HG03558 (cell line): ENCODE data around the gene SAMD4B.
"Not testable (repeated sequence)": the region's sequence is repeated elsewhere in the genome, so short reads cannot be mapped to it uniquely, and the experiment has no call there.

Experiments
- ATAC-seq: cut with Tn5 transposase; IDR thresholded peaks from one replicate; pipeline ENCODE4 v1.9.1; 2021; ENCODE audit warnings: moderate number of reproducible peaks; ENCODE audit not compliant: unreplicated experiment; ENCODE audit errors: extremely low read depth

The SAMD4B gene

GRCh38 chr19:39362682-39363657 lies 20.7 kb downstream of the SAMD4B start:
- no peak for ATAC-seq

GRCh38 chr19:39363901-39364457 lies 21.8 kb downstream of the SAMD4B start:
- ATAC-seq, result no peak

- ATAC-seq, result no peak
Observed at GRCh38 chr19:39365531-39365930, 23.3 kb downstream of the SAMD4B start.

DNA sequence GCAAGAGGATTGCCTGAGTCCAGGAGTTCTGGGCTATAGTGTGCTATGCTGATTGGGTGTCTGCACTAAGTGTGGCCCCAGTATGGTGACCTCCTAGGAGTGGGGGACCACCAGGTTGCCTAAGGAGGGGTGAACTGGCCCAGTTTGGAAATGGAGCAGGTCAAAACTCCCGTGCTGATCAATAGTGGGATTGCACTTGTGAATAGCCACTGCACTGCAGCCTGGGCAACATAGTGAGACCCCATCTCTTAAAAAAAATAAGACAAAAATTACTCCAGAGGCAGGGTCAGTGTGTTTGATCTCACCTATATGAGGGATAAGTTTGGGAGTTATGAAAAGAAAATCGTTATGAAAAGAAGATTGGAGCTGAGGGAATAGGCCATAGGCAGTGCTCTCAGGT lies 27.0 kb downstream of the SAMD4B start:
- no peak for ATAC-seq

DNA sequence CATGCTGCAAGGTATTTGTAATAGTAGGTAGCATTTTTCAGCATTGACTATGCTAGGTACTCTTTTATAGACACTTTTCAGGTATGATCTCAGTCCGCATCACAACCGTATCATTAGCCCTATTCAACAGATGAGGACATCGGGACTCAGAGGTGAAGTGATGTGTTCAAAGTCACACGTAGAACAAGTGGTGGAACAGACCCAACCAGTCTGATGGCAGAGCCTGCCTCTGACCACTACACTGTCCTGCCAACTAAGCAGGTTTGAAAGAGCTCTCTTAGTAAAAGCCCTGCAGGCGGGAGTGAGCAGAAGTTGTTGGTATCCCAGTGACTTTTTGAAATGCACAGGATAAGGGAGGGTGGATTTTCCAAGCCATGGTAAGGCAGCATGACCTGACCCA lies 28.5 kb downstream of the SAMD4B start:
- no peak for ATAC-seq

DNA sequence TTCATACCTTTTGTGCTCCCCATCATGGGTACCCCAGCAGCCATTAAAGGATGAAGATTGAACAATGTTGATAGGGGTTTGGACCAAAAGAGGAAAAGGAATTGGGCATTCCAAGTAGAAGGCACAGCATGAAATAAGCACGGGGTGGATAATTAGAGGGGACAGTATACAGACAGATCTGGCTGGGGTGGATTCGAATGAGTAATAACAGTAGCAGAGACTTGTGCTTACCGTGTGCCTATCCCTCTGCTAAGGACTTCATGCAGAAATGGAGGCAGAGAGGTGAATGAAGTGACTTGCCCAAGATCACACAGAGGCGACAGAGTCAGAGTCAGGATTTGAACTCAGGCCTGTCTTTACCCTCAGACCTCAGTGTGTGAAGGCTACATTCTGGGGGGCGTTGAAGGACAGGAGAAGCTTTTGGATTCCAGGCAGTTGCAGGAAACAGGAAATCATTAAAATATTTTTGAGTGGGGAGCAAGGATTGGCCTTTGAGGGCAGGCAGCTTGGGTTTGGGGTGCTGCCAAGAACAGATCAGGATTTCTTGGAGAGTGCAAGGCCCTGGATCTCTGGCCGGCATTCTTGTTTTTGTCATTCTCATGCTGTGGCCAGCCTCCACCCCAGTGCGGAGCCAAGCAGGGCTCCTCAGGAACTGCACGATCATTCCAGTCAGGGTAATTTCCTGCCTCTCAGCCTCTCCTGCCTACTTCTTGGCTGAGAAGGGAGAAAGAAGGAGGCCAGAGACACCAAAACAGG lies 30.0 kb downstream of the SAMD4B start:
- no peak for ATAC-seq

DNA sequence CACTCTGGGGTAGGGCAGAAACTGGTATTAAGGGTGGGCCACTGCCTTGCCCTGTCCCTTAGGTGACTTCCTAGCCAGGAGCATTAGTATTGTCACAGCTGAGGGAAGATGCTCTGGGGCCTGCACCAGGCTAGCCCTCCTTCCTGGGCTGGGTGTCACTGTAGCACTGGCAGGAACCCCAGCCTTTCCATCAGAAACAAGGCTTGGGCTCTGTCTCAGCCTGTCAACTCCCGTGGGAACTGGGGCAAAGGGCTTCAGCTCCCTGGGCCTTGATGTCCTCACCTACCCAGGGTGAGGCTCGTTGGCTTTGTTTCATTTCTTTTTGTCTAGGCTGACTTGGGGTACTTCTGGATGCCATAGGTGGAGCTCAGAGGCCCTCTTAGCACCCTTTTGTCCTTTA lies 30.7 kb downstream of the SAMD4B start:
- ATAC-seq, result no peak

DNA sequence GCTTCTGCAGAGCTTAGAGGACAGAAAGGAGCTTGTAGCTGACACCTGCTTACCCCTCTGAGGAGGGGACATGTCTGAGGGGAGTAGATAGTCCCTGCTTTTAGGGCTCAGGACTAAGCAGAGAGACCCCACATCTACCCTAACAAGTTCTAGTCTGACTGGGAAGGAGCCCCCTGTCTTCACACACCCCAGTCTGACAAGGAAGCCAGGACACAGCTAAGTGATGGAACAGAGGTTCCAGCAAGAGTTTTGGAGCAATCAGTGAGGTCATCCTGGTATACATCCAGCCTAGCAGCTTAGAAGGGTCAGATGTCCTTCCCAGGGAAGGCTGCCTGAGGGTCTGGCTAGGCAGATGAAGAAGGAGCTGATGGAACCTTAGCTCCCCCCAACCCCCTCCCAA lies 33.7 kb downstream of the SAMD4B start:
- ATAC-seq, result no peak

DNA sequence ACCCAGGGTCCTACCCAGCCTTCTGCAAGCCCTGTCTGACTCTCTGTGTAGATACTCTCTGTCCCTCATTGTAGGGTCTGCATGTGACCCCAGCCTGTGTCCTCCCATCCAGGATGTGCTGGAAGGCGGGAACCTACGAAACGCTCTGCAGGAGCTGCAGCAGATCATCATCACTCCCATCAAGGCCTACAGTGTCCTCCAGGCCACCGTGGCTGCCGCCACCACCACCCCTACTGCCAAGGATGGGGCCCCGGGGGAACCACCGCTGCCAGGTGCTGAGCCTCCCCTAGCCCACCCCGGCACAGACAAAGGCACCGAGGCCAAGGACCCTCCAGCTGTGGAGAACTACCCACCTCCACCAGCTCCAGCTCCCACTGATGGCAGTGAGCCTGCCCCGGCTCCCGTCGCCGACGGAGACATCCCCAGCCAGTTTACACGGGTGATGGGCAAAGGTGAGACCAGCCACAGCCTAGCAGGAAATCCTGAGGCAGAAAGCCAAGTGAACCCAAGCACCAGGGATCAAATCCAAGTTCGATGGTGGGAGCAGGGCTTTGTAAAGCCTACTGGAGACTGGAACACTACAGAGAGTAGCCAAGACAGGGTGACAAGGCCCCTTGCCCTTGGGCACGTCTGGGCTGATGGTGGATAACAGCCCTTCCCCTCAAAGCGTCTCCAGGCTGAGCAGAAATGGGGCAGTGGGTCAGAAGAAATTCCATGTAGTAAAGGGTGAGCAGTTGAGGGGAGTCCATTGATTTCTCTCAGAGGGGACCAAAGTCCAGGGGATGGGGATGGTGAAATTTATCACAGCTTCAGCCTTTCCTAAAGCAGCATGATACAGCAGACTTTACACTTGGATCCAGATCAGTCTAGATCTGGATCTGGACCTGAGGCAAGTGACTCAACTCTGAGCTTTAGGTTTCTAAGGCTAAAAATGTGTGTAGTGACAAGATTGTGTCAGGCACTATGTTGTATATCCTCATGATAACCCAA lies 35.4 kb downstream of the SAMD4B start:
- no peak for ATAC-seq

DNA sequence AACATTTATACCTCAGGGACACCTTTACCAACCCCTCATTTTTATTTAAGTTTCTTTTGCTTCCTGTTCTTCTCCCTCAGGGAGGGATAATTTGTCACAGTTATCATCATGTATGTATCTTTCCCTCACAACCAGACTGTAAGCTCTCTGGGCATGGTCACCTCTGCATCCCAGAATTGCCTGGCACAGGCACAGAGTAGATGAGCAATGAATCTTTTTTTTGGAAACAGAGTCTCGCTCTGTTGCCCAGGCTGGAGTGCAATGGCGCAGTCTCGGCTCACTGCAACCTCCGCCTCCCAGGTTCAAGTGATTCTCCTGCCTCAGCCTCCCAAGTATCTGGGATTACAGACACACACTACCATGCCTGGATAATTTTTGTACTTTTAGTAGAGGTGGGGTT lies 37.1 kb downstream of the SAMD4B start:
- not testable (repeated sequence) for ATAC-seq

DNA sequence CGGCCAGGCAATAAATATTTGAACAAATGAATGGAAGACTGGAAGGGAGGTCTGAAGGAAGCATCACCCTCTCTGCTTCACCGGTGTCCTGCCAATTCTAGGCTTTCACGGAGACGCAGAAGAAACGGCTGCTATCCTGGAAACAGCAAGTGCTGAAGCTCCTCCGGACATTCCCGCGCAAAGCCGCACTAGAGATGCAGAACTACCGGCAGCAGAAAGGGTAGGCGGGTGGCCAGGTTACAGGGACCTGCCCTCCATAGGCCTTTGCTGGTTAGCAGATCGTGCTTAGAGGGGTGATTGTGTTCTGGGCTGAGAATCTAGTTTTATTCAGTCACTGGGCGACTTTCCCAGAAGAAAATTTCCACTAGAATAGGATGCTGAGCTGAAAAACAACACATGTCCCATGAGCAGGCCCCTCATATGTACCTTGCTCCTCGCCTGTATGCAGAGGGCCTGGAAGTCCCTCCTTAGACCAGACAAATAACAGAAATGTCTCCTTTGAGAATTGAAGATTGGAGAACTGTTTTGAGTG lies 37.7 kb downstream of the SAMD4B start:
- no peak for ATAC-seq

GRCh38 chr19:39380521-39381502 lies 38.6 kb downstream of the SAMD4B start:
- no peak for ATAC-seq

- no peak for ATAC-seq
Observed at GRCh38 chr19:39381910-39382611, 39.8 kb downstream of the SAMD4B start.

- ATAC-seq, result no peak
Observed at GRCh38 chr19:39382991-39383828, 41.0 kb downstream of the SAMD4B start.

- no peak for ATAC-seq
Observed at GRCh38 chr19:39384839-39385568, 42.8 kb downstream of the SAMD4B start.

- no peak for ATAC-seq
Observed at GRCh38 chr19:39385629-39386411, 43.6 kb downstream of the SAMD4B start.
